ENCODE measurements around the gene TBL1Y.

Gene TBL1Y

GRCh38 chrY:7016521-7016920 lies 106.0 kb downstream of the TBL1Y start:
- H2AK5ac ChIP-seq (ENCODE audit: low read length), result no peak overlapping the region
- no peak overlapping the region for H3K14ac ChIP-seq (ENCODE audit: low read length)
- no peaks in the 10 kb centered on the region for H3K9me3 ChIP-seq (ENCODE audit: insufficient read depth, low read depth, low read length)
- H3K4me3 ChIP-seq (ENCODE audit: low read depth, low read length), result no peak overlapping the region
- H3K4ac ChIP-seq (ENCODE audit: low read depth, low read length), result no peak overlapping the region
- no peak overlapping the region for H4K12ac ChIP-seq (ENCODE audit: low read depth, low read length)
- H2AFZ ChIP-seq (ENCODE audit: insufficient read depth, low read length, poor library complexity), result no peak overlapping the region
- H4K91ac ChIP-seq (ENCODE audit: low read depth, low read length), result no peak overlapping the region
- H3K23ac ChIP-seq (ENCODE audit: low read length), result no peak overlapping the region
- H2BK120ac ChIP-seq (ENCODE audit: insufficient read depth, low read length, poor library complexity), result no peak overlapping the region
- H3K4me1 ChIP-seq (ENCODE audit: control insufficient read depth in 1 of 2, insufficient read depth in 2 of 2, low read length in 2 of 2), result no peaks in the 10 kb centered on the region
- no peaks in the 10 kb centered on the region for H3K36me3 ChIP-seq (ENCODE audit: control insufficient read depth in 1 of 2, insufficient read depth in 2 of 2, low read length in 2 of 2)
- no peak overlapping the region for H3K9ac ChIP-seq (ENCODE audit: low read length)
- no peaks in the 10 kb centered on the region for H3K79me1 ChIP-seq (ENCODE audit: low read length)
- no peak overlapping the region for H2BK5ac ChIP-seq (ENCODE audit: low read depth, low read length, poor library complexity)
- H3K27ac ChIP-seq (ENCODE audit: low read depth, low read length), result no peak overlapping the region
- WGBS (ENCODE audit: extremely low coverage, insufficient coverage, insufficient read length), result no CpG with 5 or more reads among the region's 4 CpGs
- H3K79me2 ChIP-seq (ENCODE audit: control insufficient read depth, insufficient read depth, low read length, poor library complexity), result no peaks in the 10 kb centered on the region
- H3K4me2 ChIP-seq (ENCODE audit: low read length), result no peak overlapping the region
- no peak overlapping the region for H4K8ac ChIP-seq (ENCODE audit: low read depth, low read length)
- H3K18ac ChIP-seq (ENCODE audit: low read length), result no peak overlapping the region
- H3K27me3 ChIP-seq (ENCODE audit: insufficient read depth, low read length), result no peaks in the 10 kb centered on the region
- no peak overlapping the region for H2BK12ac ChIP-seq (ENCODE audit: low read length)
- no peak for DNase-seq

DNA sequence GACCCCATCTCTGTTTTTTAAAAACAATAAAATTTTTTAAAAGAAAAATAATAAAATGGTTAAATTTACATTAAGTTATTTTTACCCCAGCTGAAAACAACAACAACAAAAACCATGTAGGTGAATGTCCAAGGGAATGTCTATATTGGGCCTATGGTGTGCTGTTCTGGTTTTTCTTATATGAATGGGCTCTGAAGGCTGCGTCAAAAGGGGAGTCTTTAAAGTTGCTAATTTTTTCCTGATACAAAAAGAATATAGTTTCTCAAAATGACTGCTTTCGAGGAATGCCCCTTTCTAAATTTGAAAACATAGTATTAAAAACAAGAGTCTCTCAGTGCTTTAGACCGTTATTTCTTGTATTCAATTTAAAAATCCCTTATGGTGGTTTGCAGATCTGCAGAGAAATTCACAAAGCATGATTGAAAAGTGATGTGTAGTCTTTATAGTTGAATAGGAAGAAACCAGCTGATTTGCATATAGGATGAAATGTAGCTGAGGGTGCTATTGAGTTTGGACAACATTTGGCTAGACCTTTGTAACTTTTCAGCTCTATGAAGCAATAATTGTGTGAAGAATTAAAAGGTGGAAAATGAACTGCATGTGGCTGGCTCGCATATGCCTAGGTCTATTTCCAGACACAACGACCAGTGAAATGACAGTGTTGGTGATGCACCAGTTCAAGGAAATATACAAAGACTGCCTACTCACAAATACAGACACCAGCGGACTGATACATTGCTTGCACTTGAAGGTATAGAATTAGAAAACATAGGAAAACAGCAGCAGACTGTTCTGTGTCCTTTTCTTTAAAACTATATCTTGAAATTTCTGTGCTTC lies 107.0 kb downstream of the TBL1Y start:
- H2AFZ ChIP-seq (ENCODE audit: insufficient read depth, low read length, poor library complexity), result no peak overlapping the region
- H3K9ac ChIP-seq (ENCODE audit: low read length), result no peak overlapping the region
- H2BK120ac ChIP-seq (ENCODE audit: insufficient read depth, low read length, poor library complexity), result no peak overlapping the region
- H4K91ac ChIP-seq (ENCODE audit: low read depth, low read length), result no peak overlapping the region
- H3K14ac ChIP-seq (ENCODE audit: low read length), result no peak overlapping the region
- H3K4me2 ChIP-seq (ENCODE audit: low read length), result no peak overlapping the region
- no peaks in the 10 kb centered on the region for H3K9me3 ChIP-seq (ENCODE audit: insufficient read depth, low read depth, low read length)
- H3K23ac ChIP-seq (ENCODE audit: low read length), result no peak overlapping the region
- no CpG with 5 or more reads among the region's 6 CpGs for WGBS (ENCODE audit: extremely low coverage, insufficient coverage, insufficient read length)
- H2BK5ac ChIP-seq (ENCODE audit: low read depth, low read length, poor library complexity), result no peak overlapping the region
- H3K4me1 ChIP-seq (ENCODE audit: control insufficient read depth in 1 of 2, insufficient read depth in 2 of 2, low read length in 2 of 2), result no peaks in the 10 kb centered on the region
- H3K4me3 ChIP-seq (ENCODE audit: low read depth, low read length), result no peak overlapping the region
- no peaks in the 10 kb centered on the region for H3K27me3 ChIP-seq (ENCODE audit: insufficient read depth, low read length)
- DNase-seq, result no peak
- no peaks in the 10 kb centered on the region for H3K36me3 ChIP-seq (ENCODE audit: control insufficient read depth in 1 of 2, insufficient read depth in 2 of 2, low read length in 2 of 2)
- no peak overlapping the region for H3K4ac ChIP-seq (ENCODE audit: low read depth, low read length)
- H4K12ac ChIP-seq (ENCODE audit: low read depth, low read length), result no peak overlapping the region
- H3K79me1 ChIP-seq (ENCODE audit: low read length), result no peaks in the 10 kb centered on the region
- no peak overlapping the region for H3K18ac ChIP-seq (ENCODE audit: low read length)
- no peak overlapping the region for H3K27ac ChIP-seq (ENCODE audit: low read depth, low read length)
- H3K79me2 ChIP-seq (ENCODE audit: control insufficient read depth, insufficient read depth, low read length, poor library complexity), result no peaks in the 10 kb centered on the region
- H2BK12ac ChIP-seq (ENCODE audit: low read length), result no peak overlapping the region
- H2AK5ac ChIP-seq (ENCODE audit: low read length), result no peak overlapping the region
- no peak overlapping the region for H4K8ac ChIP-seq (ENCODE audit: low read depth, low read length)

DNA sequence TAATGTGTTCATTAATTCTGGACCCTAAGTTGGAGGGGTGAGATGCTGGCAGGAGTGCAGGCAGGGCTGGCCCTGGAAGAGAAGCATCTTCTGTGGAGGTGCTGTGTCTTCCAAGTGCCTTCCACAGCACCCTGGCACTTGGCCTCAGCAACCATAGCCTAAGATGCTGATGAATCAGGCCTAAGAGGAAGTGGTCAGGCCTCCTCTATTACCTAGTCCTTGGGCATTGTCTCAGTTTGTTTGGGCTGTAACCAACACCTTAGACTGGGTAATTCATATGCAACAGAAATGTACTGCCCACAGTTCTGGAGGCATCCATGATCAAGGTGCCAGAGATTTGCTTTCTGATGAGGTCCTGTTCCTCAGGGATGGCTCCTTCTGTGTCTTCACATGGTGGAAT lies 128.5 kb downstream of the TBL1Y start:
- Histone ChIP-seq H2AFZ (ENCODE audit: insufficient read depth, low read length, poor library complexity) (no peak overlapping the region), H2BK5ac (ENCODE audit: low read depth, low read length, poor library complexity) (no peak overlapping the region), H4K12ac (ENCODE audit: low read depth, low read length) (no peak overlapping the region), H3K4me2 (ENCODE audit: low read length) (no peak overlapping the region), H3K18ac (ENCODE audit: low read length) (no peak overlapping the region), H3K23ac (ENCODE audit: low read length) (no peak overlapping the region), H3K9me3 (ENCODE audit: insufficient read depth, low read depth, low read length) (no peaks in the 10 kb centered on the region), H3K4me1 (ENCODE audit: control insufficient read depth in 1 of 2, insufficient read depth in 2 of 2, low read length in 2 of 2) (no peaks in the 10 kb centered on the region), H3K4ac (ENCODE audit: low read depth, low read length) (no peak overlapping the region), H3K27me3 (ENCODE audit: insufficient read depth, low read length) (no peaks in the 10 kb centered on the region), H2BK12ac (ENCODE audit: low read length) (no peak overlapping the region), H4K91ac (ENCODE audit: low read depth, low read length) (no peak overlapping the region), H3K9ac (ENCODE audit: low read length) (no peak overlapping the region), H3K36me3 (ENCODE audit: control insufficient read depth in 1 of 2, insufficient read depth in 2 of 2, low read length in 2 of 2) (no peaks in the 10 kb centered on the region), H2BK120ac (ENCODE audit: insufficient read depth, low read length, poor library complexity) (no peak overlapping the region), H3K79me1 (ENCODE audit: low read length) (no peaks in the 10 kb centered on the region), H3K14ac (ENCODE audit: low read length) (no peak overlapping the region), H2AK5ac (ENCODE audit: low read length) (no peak overlapping the region), H3K79me2 (ENCODE audit: control insufficient read depth, insufficient read depth, low read length, poor library complexity) (no peaks in the 10 kb centered on the region), H4K8ac (ENCODE audit: low read depth, low read length) (no peak overlapping the region), H3K4me3 (ENCODE audit: low read depth, low read length) (no peak overlapping the region), H3K27ac (ENCODE audit: low read depth, low read length) (no peak overlapping the region)
- DNase-seq, result no peak

DNA sequence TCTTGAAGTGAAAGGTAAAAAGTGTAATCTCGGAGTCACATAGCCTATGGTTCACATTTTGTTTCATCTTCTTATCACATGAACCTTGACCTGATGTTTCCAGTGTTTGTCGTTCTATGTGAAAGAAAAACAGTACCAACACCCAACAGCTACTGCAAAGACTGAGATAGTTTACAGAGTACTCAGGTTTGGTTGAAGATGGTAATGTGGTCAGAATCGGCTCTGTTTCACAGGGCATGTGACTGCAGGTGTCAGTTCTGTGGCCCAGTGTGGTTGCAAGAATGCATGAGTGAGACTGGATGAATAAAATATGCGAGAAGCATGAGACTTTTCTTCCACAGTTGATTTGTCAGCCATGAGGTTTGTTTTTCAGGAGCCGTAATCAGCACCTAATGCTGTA lies 130.2 kb downstream of the TBL1Y start:
- no peaks in the 10 kb centered on the region for H3K4me1 ChIP-seq (ENCODE audit: control insufficient read depth in 1 of 2, insufficient read depth in 2 of 2, low read length in 2 of 2)
- H4K8ac ChIP-seq (ENCODE audit: low read depth, low read length), result no peak overlapping the region
- no peak overlapping the region for H2BK12ac ChIP-seq (ENCODE audit: low read length)
- H2BK120ac ChIP-seq (ENCODE audit: insufficient read depth, low read length, poor library complexity), result no peak overlapping the region
- H3K18ac ChIP-seq (ENCODE audit: low read length), result no peak overlapping the region
- no peaks in the 10 kb centered on the region for H3K79me1 ChIP-seq (ENCODE audit: low read length)
- no peak overlapping the region for H2BK5ac ChIP-seq (ENCODE audit: low read depth, low read length, poor library complexity)
- H2AK5ac ChIP-seq (ENCODE audit: low read length), result no peak overlapping the region
- no peak overlapping the region for H3K23ac ChIP-seq (ENCODE audit: low read length)
- no peak overlapping the region for H3K9ac ChIP-seq (ENCODE audit: low read length)
- no peak overlapping the region for H4K12ac ChIP-seq (ENCODE audit: low read depth, low read length)
- H3K9me3 ChIP-seq (ENCODE audit: insufficient read depth, low read depth, low read length), result no peaks in the 10 kb centered on the region
- H3K4me2 ChIP-seq (ENCODE audit: low read length), result no peak overlapping the region
- H3K36me3 ChIP-seq (ENCODE audit: control insufficient read depth in 1 of 2, insufficient read depth in 2 of 2, low read length in 2 of 2), result no peaks in the 10 kb centered on the region
- no peak overlapping the region for H2AFZ ChIP-seq (ENCODE audit: insufficient read depth, low read length, poor library complexity)
- no peaks in the 10 kb centered on the region for H3K79me2 ChIP-seq (ENCODE audit: control insufficient read depth, insufficient read depth, low read length, poor library complexity)
- no peak overlapping the region for H4K91ac ChIP-seq (ENCODE audit: low read depth, low read length)
- no peaks in the 10 kb centered on the region for H3K27me3 ChIP-seq (ENCODE audit: insufficient read depth, low read length)
- H3K27ac ChIP-seq (ENCODE audit: low read depth, low read length), result no peak overlapping the region
- WGBS (ENCODE audit: extremely low coverage, insufficient coverage, insufficient read length), result no CpG with 5 or more reads among the region's 5 CpGs
- H3K4me3 ChIP-seq (ENCODE audit: low read depth, low read length), result no peak overlapping the region
- H3K4ac ChIP-seq (ENCODE audit: low read depth, low read length), result no peak overlapping the region
- H3K14ac ChIP-seq (ENCODE audit: low read length), result no peak overlapping the region
- no peak for DNase-seq

All from trophoblast cell (in vitro differentiated cells and primary cell).